HEK293 (cell line): ENCODE data around the gene PIP5K1B.
A peak's percentile ranks its signal among the peaks of the same experiment; 100 is the strongest.

Source experiments
- CTCF ChIA-PET: fragments of 350-600 bp; formaldehyde crosslinking; extraction: SDS; loops from one replicate; lab custom pipeline; 2021; ENCODE audit warnings: antibody characterized with exemption; lab: Yijun Ruan, JAX
- POLR2A ChIA-PET: fragments of 300-600 bp; formaldehyde crosslinking; extraction: SDS; loops from one replicate; lab custom pipeline; 2020; ENCODE audit warnings: antibody characterized with exemption, inconsistent platforms; lab: Yijun Ruan, JAX
- H3K27ac ChIP-seq: fragments of 200-500 bp; sonication (Bioruptor generic); 2 replicates; pipeline ENCODE4 v1.5.1; 2014; ENCODE audit warnings: low read depth, low read length, control low read depth, inconsistent platforms; ENCODE audit errors: extremely low read depth
- H3K36me3 ChIP-seq, 2 experiments: fragments of 200-500 bp in 1 of 2; sonication (Bioruptor generic) in 1 of 2; 1 replicate in 1 of 2; 2 replicates in 1 of 2; pipeline ENCODE4 v1.5.1; 2014 to 2017; ENCODE audit warnings: inconsistent platforms in 2 of 2, low read length in 2 of 2; ENCODE audit not compliant: control insufficient read depth in 2 of 2, insufficient read depth in 1 of 2
- H3K4me1 ChIP-seq: fragments of 200-500 bp; sonication (Bioruptor generic); 2 replicates; pipeline ENCODE4 v1.5.1; 2014; ENCODE audit warnings: mild to moderate bottlenecking, low read length, inconsistent platforms; ENCODE audit not compliant: control insufficient read depth, insufficient read depth
- H3K4me3 ChIP-seq: 2 replicates; pipeline ENCODE4 v1.5.1; 2011; ENCODE audit warnings: low read depth, mild to moderate bottlenecking, control low read depth, low read length, moderate library complexity
- H3K9me3 ChIP-seq: fragments of 200-500 bp; sonication (Bioruptor generic); 2 replicates; pipeline ENCODE4 v1.5.1; 2014; ENCODE audit warnings: low read depth, low read length, inconsistent platforms; ENCODE audit not compliant: control insufficient read depth, insufficient read depth
- BCL11B ChIP-seq: fragments of 450-650 bp; formaldehyde crosslinking; IDR thresholded peaks from 2 replicates; pipeline ENCODE4 v1.5.1; 2016; ENCODE audit warnings: low read depth, missing biosample characterization, missing genetic modification characterization
- BCL6B ChIP-seq: fragments of 450-650 bp; formaldehyde crosslinking; IDR thresholded peaks from 2 replicates; pipeline ENCODE4 v1.5.1; 2017; ENCODE audit warnings: missing biosample characterization, missing genetic modification characterization
- REST ChIP-seq: fragments of 450-650 bp; formaldehyde crosslinking; IDR thresholded peaks from 2 replicates; pipeline ENCODE4 v1.5.1; 2016; ENCODE audit warnings: missing biosample characterization, missing genetic modification characterization
- SETDB1 ChIP-seq: IDR thresholded peaks from one replicate; pipeline ENCODE4 v1.6.1; 2017; ENCODE audit warnings: mild to moderate bottlenecking, low read length, moderate library complexity, mixed read lengths; ENCODE audit not compliant: insufficient read length
- SP7 ChIP-seq: fragments of 450-650 bp; formaldehyde crosslinking; IDR thresholded peaks from 2 replicates; pipeline ENCODE4 v1.5.1; 2016; ENCODE audit warnings: missing biosample characterization, missing genetic modification characterization
- TRIM28 ChIP-seq: IDR thresholded peaks from 2 replicates; pipeline ENCODE4 v1.6.1; 2011; ENCODE audit warnings: low read length, control low read depth, borderline replicate concordance
- ZNF112 ChIP-seq: fragments of 450-650 bp; formaldehyde crosslinking; IDR thresholded peaks from 2 replicates; pipeline ENCODE4 v1.5.0; 2017; ENCODE audit warnings: missing biosample characterization, missing genetic modification characterization
- ZNF132 ChIP-seq: fragments of 450-650 bp; formaldehyde crosslinking; IDR thresholded peaks from 2 replicates; pipeline ENCODE4 v1.5.1; 2017; ENCODE audit warnings: missing biosample characterization, missing genetic modification characterization, borderline replicate concordance
- ZNF426 ChIP-seq: fragments of 450-650 bp; formaldehyde crosslinking; IDR thresholded peaks from 2 replicates; pipeline ENCODE4 v1.5.1; 2017; ENCODE audit warnings: missing biosample characterization, missing genetic modification characterization, mild to moderate bottlenecking, inconsistent platforms, moderate library complexity
- ZNF501 ChIP-seq: fragments of 450-650 bp; formaldehyde crosslinking; IDR thresholded peaks from 2 replicates; pipeline ENCODE4 v1.5.1; 2016; ENCODE audit warnings: missing biosample characterization, missing genetic modification characterization
- ZNF518A ChIP-seq: fragments of 450-650 bp; formaldehyde crosslinking; conservative IDR thresholded peaks from 2 replicates; pipeline ENCODE4 v1.5.1; 2016; ENCODE audit warnings: low read depth, missing biosample characterization, missing genetic modification characterization
- ZSCAN30 ChIP-seq: fragments of 450-650 bp; IDR thresholded peaks from 2 replicates; pipeline ENCODE4 v1.5.1; 2018; ENCODE audit warnings: missing biosample characterization, mild to moderate bottlenecking, missing genetic modification characterization, moderate library complexity

Gene PIP5K1B

GRCh38 chr9:69029535-69029934 is 324.5 kb downstream of the PIP5K1B start:
- H3K27ac ChIP-seq, result no peak overlapping the region
- no peaks in the 10 kb centered on the region for H3K9me3 ChIP-seq
- no peaks in the 10 kb centered on the region for H3K4me1 ChIP-seq
- no peaks in the 10 kb centered on the region for H3K36me3 ChIP-seq
- CTCF ChIA-PET, result interaction anchor here (0.7 kb wide), 1 partner anchor 393 kb away, joined by 3 read pairs; no protein-coding TSS in a partner anchor
- H3K4me3 ChIP-seq, result no peak overlapping the region
- TF ChIP-seq SETDB1, result peak; percentile 69
- TF ChIP-seq TRIM28, result 0 out of 2 replicates have a peak, but pooled peaks have one; percentile 39
- no peak for TF ChIP-seq ZNF426 (tag by site-specific recombination)
- TF ChIP-seq, all 188 proteins: peak for 2
- POLR2A ChIA-PET, result no interaction called here

- no peaks in the 10 kb centered on the region for H3K36me3 ChIP-seq
- POLR2A ChIA-PET, result no interaction called here
- H3K4me3 ChIP-seq, result no peak overlapping the region
- H3K9me3 ChIP-seq, result no peaks in the 10 kb centered on the region
- CTCF ChIA-PET, result interaction anchor here (0.6 kb wide), 3 partner anchors 157 to 434 kb away, joined by 3 read pairs; no protein-coding TSS in a partner anchor
- no peak for TF ChIP-seq ZSCAN30 (tag by site-specific recombination)
- TF ChIP-seq SP7 (tag by site-specific recombination), result no peak
- TF ChIP-seq ZNF501 (tag by site-specific recombination), result no peak
- no peak for TF ChIP-seq BCL6B (tag by site-specific recombination)
- no peak for TF ChIP-seq ZNF518A (tag by site-specific recombination)
- TF ChIP-seq ZNF132 (tag by site-specific recombination), result no peak
- no peak for TF ChIP-seq BCL11B (tag by site-specific recombination)
- no peak for TF ChIP-seq REST (tag by site-specific recombination)
- TF ChIP-seq ZNF112 (tag by site-specific recombination), result no peak
- TF ChIP-seq, all 188 proteins: peak for 0
- no peaks in the 10 kb centered on the region for H3K4me1 ChIP-seq
- H3K27ac ChIP-seq, result no peak overlapping the region
Observed at GRCh38 chr9:69030851-69031645, 326.0 kb downstream of the PIP5K1B start.
